HG03457 (cell line): ENCODE measurements around the gene MB.

ENCODE experiments used
- ATAC-seq: cut with Tn5 transposase; IDR thresholded peaks from one replicate; pipeline ENCODE4 v1.9.1; 2021; ENCODE audit warnings: moderate number of reproducible peaks; ENCODE audit not compliant: unreplicated experiment

The MB gene

DNA sequence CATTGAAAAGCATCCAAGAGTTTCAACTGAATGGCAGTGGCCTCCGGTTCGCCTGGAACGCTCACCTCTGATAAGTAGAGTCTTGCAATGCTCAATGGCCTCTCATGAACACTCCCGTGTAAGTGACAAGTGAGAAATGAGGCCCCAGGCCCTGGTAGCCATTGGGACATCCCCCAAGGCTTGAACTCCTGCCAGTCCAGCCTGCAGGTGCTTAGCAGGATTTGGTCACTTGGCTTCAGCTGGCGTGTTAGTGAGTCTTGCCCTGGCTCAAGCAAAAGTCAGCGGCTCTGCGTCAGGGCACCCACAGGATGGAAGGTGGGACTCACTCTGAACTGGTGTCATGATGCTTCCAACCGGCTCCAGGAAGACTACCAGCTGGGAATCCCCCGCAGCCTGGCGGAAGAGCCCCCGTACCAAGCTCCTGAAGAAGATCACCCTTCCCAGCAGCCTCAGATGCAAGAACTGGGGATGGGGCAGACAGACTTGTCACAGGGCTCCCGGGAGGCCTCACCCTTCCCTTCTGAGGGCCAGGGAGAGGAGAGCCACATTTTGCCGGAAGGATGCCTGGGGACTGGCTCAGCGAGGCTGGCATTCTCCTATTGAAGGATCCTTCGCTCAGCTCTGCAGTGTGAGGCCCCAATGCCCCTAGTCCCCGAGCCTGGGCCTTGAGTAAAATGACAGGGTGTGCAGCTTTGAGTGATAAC is 19.3 kb downstream of the MB start:
- ATAC-seq: no peak

- ATAC-seq: no peak
Observed at GRCh38 chr22:35596821-35597220, 20.3 kb downstream of the MB start.

- ATAC-seq: no peak
Observed at GRCh38 chr22:35594686-35595085, 22.4 kb downstream of the MB start.

- no peak for ATAC-seq
Observed at GRCh38 chr22:35593891-35594470, 23.1 kb downstream of the MB start.

DNA sequence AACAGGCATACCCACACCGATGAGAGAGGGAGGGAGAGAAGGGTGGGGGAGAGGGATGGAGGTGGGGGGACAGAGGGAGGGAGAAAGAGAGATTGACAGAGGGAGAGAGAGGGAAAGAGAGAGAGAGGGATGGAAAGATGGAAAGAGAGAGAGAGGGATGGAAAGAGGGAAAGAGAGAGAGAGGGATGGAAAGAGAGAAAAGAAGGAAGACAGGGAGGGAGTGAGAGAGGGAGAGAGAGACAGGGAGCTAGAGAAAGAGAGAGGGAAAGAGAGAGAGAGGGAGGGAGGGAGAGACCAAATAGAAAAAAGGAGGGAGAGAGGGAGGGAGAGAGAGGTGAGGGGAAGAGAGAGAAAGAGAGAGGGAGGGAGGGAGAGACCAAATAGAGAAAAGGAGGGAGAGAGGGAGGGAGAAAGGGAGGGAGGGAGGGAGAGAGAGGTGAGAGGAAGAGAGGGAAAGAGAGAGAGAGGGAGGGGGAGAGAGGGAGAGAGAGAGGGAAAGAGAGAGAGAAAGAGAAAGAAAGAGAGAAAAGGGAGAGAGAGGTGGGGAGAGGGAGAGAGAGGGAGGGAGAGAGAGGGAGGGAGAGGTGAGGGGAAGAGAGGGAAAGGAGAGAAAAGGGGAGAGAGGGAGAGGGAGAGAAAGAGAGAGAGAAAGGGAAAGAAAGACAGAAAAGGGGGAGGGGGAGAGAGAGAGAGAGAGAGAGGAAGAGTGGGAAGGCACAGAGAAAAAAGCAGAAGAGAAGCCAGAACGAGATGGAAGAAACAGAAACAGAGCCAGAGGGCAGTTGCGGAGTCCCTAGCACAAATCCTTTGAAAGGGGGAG is 23.8 kb downstream of the MB start:
- ATAC-seq: no peak

DNA sequence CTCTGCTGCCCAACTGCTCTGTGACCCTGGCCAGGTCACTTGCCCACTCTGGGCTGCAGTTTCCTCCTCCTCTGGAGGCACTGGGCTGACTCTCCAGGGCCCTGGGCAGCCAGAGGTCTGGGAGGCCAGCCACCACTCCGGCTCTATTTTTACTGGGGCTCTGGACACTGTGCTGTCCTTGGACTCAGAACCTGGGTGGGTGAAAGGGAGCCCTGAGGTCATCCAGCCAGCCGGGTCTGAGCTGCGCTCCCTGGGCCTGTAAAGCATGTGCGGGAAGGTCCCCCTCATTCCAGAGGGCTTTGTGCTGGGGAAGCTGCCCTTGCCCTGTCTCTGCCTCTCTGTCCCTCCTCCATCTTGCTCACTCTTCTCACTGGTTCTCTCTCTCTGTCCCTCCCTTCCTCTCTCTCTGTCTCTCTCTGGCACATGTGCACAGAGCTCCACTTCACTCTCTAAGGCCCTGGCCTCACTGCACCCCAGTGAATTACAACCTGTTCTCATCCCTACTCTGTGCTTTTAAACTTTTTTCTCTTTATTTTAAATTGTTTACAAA is 24.6 kb downstream of the MB start:
- ATAC-seq: no peak

- no peak for ATAC-seq
Observed at GRCh38 chr22:35591714-35592417, 25.3 kb downstream of the MB start.

DNA sequence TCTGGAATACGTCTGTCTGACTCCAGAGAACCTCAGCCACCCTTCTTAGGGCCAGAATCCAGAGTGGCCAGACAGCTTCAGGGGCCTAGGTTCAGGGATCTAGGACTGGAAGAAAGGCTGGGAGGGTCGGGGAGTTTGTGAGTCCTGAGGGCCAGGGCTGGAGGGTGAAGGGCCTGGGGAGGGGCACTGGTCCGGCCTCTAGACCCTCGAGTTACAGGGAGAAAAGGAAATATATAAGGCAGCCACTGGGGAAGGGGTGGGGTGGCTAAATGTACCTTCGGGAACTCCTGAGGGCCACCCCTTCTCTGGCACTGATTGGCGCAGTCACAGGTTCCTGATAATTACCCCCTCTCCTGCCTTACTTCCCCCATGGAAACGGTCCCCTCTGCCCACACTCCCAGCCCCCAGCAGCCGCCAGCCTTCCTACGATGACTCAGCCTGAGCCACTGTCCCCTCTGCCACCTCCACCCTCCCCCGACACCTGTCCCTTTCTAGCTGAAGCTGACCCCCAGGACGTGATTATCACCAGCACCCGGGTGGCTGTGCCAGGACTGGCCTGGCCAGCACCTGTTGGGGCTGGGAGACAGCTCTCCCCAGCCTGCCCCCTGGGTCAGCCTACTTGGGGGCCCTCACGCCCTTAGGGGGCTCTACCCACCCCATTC is 26.4 kb downstream of the MB start:
- ATAC-seq: no peak

DNA sequence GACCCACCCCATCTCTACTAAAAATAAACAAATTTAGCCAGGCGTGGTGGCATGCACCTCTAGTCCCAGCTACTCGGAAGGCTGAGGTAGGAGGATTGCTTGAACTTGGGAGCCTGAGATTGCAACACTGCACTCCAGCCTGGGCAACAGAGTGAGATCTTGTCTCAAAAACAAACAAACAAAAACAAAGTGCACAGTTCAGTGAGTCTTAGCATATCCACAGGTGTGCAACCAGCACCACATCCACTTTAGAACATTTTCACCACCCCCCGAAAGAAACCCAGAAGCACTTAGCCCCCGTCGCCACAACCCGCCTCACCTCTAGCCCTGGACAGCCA is 27.4 kb downstream of the MB start:
- ATAC-seq: no peak

DNA sequence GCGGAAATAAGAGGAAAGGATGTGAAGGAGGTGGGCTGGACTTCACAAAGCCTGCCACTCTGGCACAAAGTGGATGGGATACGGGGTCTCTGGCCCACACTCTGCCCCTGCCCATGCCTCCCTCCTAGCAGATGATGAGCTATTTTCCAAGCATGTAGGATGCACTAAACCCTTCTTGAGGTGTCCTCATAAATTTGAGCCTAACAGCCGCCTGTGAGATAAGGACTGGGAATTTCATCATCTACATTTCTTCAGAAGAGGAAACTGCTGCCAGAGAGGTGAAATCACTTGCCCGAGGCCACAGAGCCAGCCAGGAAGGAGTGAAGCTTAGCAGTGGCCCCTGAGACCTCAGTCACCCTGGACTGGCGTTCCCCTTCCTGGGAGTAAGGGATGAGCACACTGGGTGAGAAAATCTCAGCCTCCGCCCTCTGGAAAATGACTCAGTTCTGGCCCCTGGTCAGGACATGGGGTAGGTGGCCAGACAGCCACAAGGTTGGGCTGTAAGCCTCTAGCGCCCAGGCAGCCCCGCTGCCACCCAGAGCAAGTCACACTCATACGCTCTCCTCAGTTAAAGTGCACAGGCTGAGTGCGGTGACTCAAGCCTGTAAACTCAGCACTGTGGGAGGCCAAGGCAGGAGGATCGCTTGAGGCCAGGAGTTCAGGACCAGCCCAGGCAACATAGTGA is 27.9 kb downstream of the MB start:
- no peak for ATAC-seq

- ATAC-seq: no peak
Observed at GRCh38 chr22:35587896-35588295, 29.2 kb downstream of the MB start.

- ATAC-seq: no peak
Observed at GRCh38 chr22:35587447-35587870, 29.7 kb downstream of the MB start.

DNA sequence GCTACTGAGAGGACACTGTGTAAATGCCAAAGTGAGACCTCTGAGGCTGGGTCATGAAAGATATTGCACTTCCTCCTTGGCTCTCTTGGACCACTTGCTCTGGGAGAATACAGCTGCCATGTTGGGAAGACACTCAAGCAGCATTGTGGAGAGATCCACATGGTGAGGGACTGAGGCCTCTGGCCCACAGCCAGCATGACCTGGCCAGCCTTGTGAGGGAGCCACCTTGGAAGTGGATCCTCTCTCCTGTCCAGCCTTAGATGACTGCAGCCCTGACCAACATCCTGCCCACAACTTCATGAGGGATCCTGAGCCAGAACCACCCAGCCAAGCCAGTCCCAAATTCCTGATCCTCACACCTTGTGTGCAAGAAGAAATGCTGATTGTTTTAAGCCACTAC is 30.4 kb downstream of the MB start:
- no peak for ATAC-seq

GRCh38 chr22:35582861-35583670 is 34.1 kb downstream of the MB start:
- no peak for ATAC-seq

- no peak for ATAC-seq
Observed at GRCh38 chr22:35582218-35582860, 34.8 kb downstream of the MB start.

GRCh38 chr22:35581023-35581413 is 36.1 kb downstream of the MB start:
- no peak for ATAC-seq

GRCh38 chr22:35580351-35581022 is 36.6 kb downstream of the MB start:
- no peak for ATAC-seq

GRCh38 chr22:35578836-35579575 is 38.1 kb downstream of the MB start:
- no peak for ATAC-seq
